HCT116 (cell line): ENCODE data around the gene LYSET.

Experiments
- CTCF ChIP-seq, 3 experiments: fragments of 200-600 bp in 1 of 3; sonication (generic) in 1 of 3; IDR thresholded peaks in 2 of 3; conservative IDR thresholded peaks in 1 of 3; 2 replicates each; pipeline ENCODE4 v1.5.1; 2012 to 2017; ENCODE audit warnings: low read depth in 2 of 3, low read length in 2 of 3, antibody characterized with exemption in 1 of 3, borderline replicate concordance in 1 of 3, control low read depth in 1 of 3, mild to moderate bottlenecking in 1 of 3, mixed read lengths in 1 of 3, mixed run types in 1 of 3, moderate library complexity in 1 of 3; ENCODE audit not compliant: insufficient read depth in 1 of 3
- MAX ChIP-seq: IDR thresholded peaks from 2 replicates; pipeline ENCODE4 v1.6.1; 2012

- TF ChIP-seq MAX (no peak), CTCF (IDR thresholded peaks at IDR 0.05 in 2 of 3, conservative IDR thresholded peaks at IDR 0.05 in 1 of 3; ENCODE audit: borderline replicate concordance in 1 of 3, insufficient read depth in 1 of 3, low read depth in 2 of 3, low read length in 2 of 3) (no peak)
Observed at GRCh38 chr14:93173943-93174395, 11.1 kb upstream of the LYSET start.
